Neural progenitor cell (in vitro differentiated cells): ENCODE measurements around the gene EEF2K. TPM values are rescaled to one million over a fixed set of nuclear protein-coding genes. Genes with fewer than 3 reads are reported as not detected.

Experiments used
- DNase-seq: peaks from one replicate; pipeline ENCODE4 v3.0.0-alpha.2; 2016; ENCODE audit warnings: low spot score
- H2AFZ ChIP-seq: fragments of 200-600 bp; sonication (generic); replicated peaks from 2 replicates; pipeline ENCODE4 v1.6.1; 2016; ENCODE audit warnings: antibody characterized with exemption
- H3F3A ChIP-seq: fragments of 200-600 bp; sonication (generic); 2 replicates; pipeline ENCODE4 v1.6.1; 2016; ENCODE audit warnings: antibody characterized with exemption, low read depth
- H3K27ac ChIP-seq: fragments of 200-600 bp; sonication (generic); 2 replicates; pipeline ENCODE4 v1.5.1; 2016; ENCODE audit warnings: mild to moderate bottlenecking
- H3K27me3 ChIP-seq: fragments of 200-600 bp; sonication (generic); 2 replicates; pipeline ENCODE4 v1.6.1; 2016; ENCODE audit warnings: mild to moderate bottlenecking, moderate library complexity
- H3K36me3 ChIP-seq: fragments of 200-600 bp; sonication (generic); 2 replicates; pipeline ENCODE4 v1.5.1; 2016
- H3K4me1 ChIP-seq: fragments of 200-600 bp; sonication (generic); 2 replicates; pipeline ENCODE4 v1.6.1; 2016; ENCODE audit warnings: mixed run types
- H3K4me2 ChIP-seq: fragments of 200-600 bp; sonication (generic); 2 replicates; pipeline ENCODE4 v1.6.1; 2016
- H3K4me3 ChIP-seq: fragments of 200-600 bp; sonication (generic); 2 replicates; pipeline ENCODE4 v1.5.1; 2016
- H3K79me2 ChIP-seq: fragments of 200-600 bp; sonication (generic); 2 replicates; pipeline ENCODE4 v1.6.1; 2016; ENCODE audit warnings: low read depth
- H3K9ac ChIP-seq: fragments of 200-600 bp; sonication (generic); 2 replicates; pipeline ENCODE4 v1.6.1; 2016
- H3K9me3 ChIP-seq: fragments of 200-600 bp; sonication (generic); 2 replicates; pipeline ENCODE4 v1.5.1; 2016; ENCODE audit warnings: low read depth
- H4K20me1 ChIP-seq: fragments of 200-600 bp; sonication (generic); 2 replicates; pipeline ENCODE4 v1.6.1; 2016; ENCODE audit warnings: low read depth
- H3K27ac Mint-ChIP-seq: 3 replicates; pipeline ENCODE4 v1.8.0; 2021; ENCODE audit warnings: mixed read lengths
- H3K27me3 Mint-ChIP-seq: 2 replicates; pipeline ENCODE4 v1.8.0; 2022; ENCODE audit warnings: low read depth, mild to moderate bottlenecking, inconsistent platforms, moderate library complexity, mixed read lengths; ENCODE audit not compliant: insufficient read depth
- H3K36me3 Mint-ChIP-seq: 3 replicates; pipeline ENCODE4 v1.8.0; 2021; ENCODE audit warnings: mixed read lengths
- H3K4me1 Mint-ChIP-seq: 3 replicates; pipeline ENCODE4 v1.8.0; 2021; ENCODE audit warnings: mixed read lengths
- H3K4me3 Mint-ChIP-seq: 3 replicates; pipeline ENCODE4 v1.8.0; 2021; ENCODE audit warnings: mild to moderate bottlenecking, moderate library complexity, mixed read lengths
- H3K9me3 Mint-ChIP-seq: 3 replicates; pipeline ENCODE4 v1.8.0; 2020; ENCODE audit warnings: mixed read lengths
- CTCF ChIP-seq: fragments of 200-600 bp; sonication (generic); IDR thresholded peaks from 2 replicates; pipeline ENCODE4 v1.5.1; 2017; ENCODE audit warnings: antibody characterized with exemption, mild to moderate bottlenecking
- EZH2 ChIP-seq: fragments of 200-600 bp; sonication (generic); IDR thresholded peaks from 2 replicates; pipeline ENCODE4 v1.6.1; 2017; ENCODE audit warnings: antibody characterized with exemption, mild to moderate bottlenecking, moderate library complexity
- EZH2phosphoT487 ChIP-seq: fragments of 200-600 bp; sonication (generic); IDR thresholded peaks from 2 replicates; pipeline ENCODE4 v1.6.1; 2017; ENCODE audit warnings: antibody characterized with exemption
- total RNA-seq: library from RNA; depleted of rRNA; stranded (reverse); fragments of >200 nt; gene quantifications from 2 replicates; pipeline ENCODE4 v1.2.3, GENCODE V29; 2015; ENCODE audit warnings: low replicate concordance

Gene EEF2K
- total RNA-seq, 1 donor from 2014 or later: 9.0 TPM

- H3K9me3 Mint-ChIP-seq: no peaks in the 10 kb centered on the region
- Histone ChIP-seq H4K20me1 (no peaks in the 10 kb centered on the region), H3K79me2 (peaks cover 12% of the 10 kb centered on the region), H2AFZ (peak overlapping the region; percentile 58), H3K4me1 (no peaks in the 10 kb centered on the region), H3K4me2 (no peak overlapping the region), H3K27me3 (no peaks in the 10 kb centered on the region), H3F3A (peaks cover 18% of the 10 kb centered on the region), H3K27ac (no peak overlapping the region), H3K9me3 (no peaks in the 10 kb centered on the region), H3K9ac (no peak overlapping the region), H3K4me3 (no peak overlapping the region), H3K36me3 (no peaks in the 10 kb centered on the region)
- DNase-seq: peak; percentile 83
- H3K4me3 Mint-ChIP-seq: peak overlapping the region; percentile 38
- peaks cover 11% of the 10 kb centered on the region for H3K36me3 Mint-ChIP-seq
- TF ChIP-seq CTCF (peak; percentile 99), EZH2phosphoT487 (no peak)
- no peaks in the 10 kb centered on the region for H3K4me1 Mint-ChIP-seq
- H3K27me3 Mint-ChIP-seq: peaks cover 2% of the 10 kb centered on the region
- no peak overlapping the region for H3K27ac Mint-ChIP-seq
Measured at GRCh38 chr16:22321340-22322001, 115.4 kb downstream of the EEF2K start.

GRCh38 chr16:22322021-22322471, 116.0 kb downstream of the EEF2K start:
- Mint-ChIP-seq H3K4me1 (no peaks in the 10 kb centered on the region), H3K27me3 (peaks cover 2% of the 10 kb centered on the region), H3K27ac (no peak overlapping the region), H3K4me3 (no peak overlapping the region), H3K36me3 (peaks cover 11% of the 10 kb centered on the region), H3K9me3 (no peaks in the 10 kb centered on the region)
- Histone ChIP-seq H3K79me2 (peaks cover 12% of the 10 kb centered on the region), H3K9ac (no peak overlapping the region), H3F3A (peaks cover 18% of the 10 kb centered on the region), H3K27ac (no peak overlapping the region), H3K4me1 (no peaks in the 10 kb centered on the region), H4K20me1 (no peaks in the 10 kb centered on the region), H3K36me3 (no peaks in the 10 kb centered on the region), H2AFZ (no peak overlapping the region), H3K4me2 (no peak overlapping the region), H3K4me3 (no peak overlapping the region), H3K27me3 (no peaks in the 10 kb centered on the region), H3K9me3 (no peaks in the 10 kb centered on the region)
- DNase-seq: no peak
- TF ChIP-seq CTCF (no peak), EZH2phosphoT487 (no peak), EZH2 (no peak)

GRCh38 chr16:22322741-22323140, 116.7 kb downstream of the EEF2K start:
- TF ChIP-seq EZH2 (no peak), EZH2phosphoT487 (no peak), CTCF (no peak)
- H3K4me1 ChIP-seq: no peaks in the 10 kb centered on the region
- H3K4me3 Mint-ChIP-seq: no peak overlapping the region
- no peaks in the 10 kb centered on the region for H4K20me1 ChIP-seq
- no peaks in the 10 kb centered on the region for H3K9me3 ChIP-seq
- H3F3A ChIP-seq: peaks cover 18% of the 10 kb centered on the region
- H3K27me3 ChIP-seq: no peaks in the 10 kb centered on the region
- no peak overlapping the region for H3K9ac ChIP-seq
- H3K27me3 Mint-ChIP-seq: peaks cover 2% of the 10 kb centered on the region
- no peak overlapping the region for H3K4me2 ChIP-seq
- no peaks in the 10 kb centered on the region for H3K4me1 Mint-ChIP-seq
- peaks cover 12% of the 10 kb centered on the region for H3K79me2 ChIP-seq
- H3K9me3 Mint-ChIP-seq: no peaks in the 10 kb centered on the region
- no peak overlapping the region for H3K27ac ChIP-seq
- peaks cover 11% of the 10 kb centered on the region for H3K36me3 Mint-ChIP-seq
- H3K36me3 ChIP-seq: no peaks in the 10 kb centered on the region
- no peak overlapping the region for H2AFZ ChIP-seq
- H3K27ac Mint-ChIP-seq: no peak overlapping the region
- H3K4me3 ChIP-seq: no peak overlapping the region
- no peak for DNase-seq
